Endothelial cell (in vitro differentiated cells): ENCODE measurements around the gene LIN54. TPM values are rescaled to one million over a fixed set of nuclear protein-coding genes. Genes with fewer than 3 reads are reported as not detected.
A peak's percentile ranks its signal among the peaks of the same experiment; 100 is the strongest.

Experiments
- DNase-seq: peaks from one replicate; pipeline ENCODE4 v3.0.0; 2021; ENCODE audit warnings: low spot score
- H3K27ac Mint-ChIP-seq: one replicate; pipeline ENCODE4 v1.8.0; 2021; ENCODE audit warnings: mixed read lengths, inconsistent platforms; ENCODE audit not compliant: unreplicated experiment
- H3K27me3 Mint-ChIP-seq: one replicate; pipeline ENCODE4 v1.8.0; 2021; ENCODE audit warnings: mild to moderate bottlenecking, moderate library complexity, mixed read lengths, inconsistent platforms; ENCODE audit not compliant: unreplicated experiment
- H3K36me3 Mint-ChIP-seq: one replicate; pipeline ENCODE4 v1.8.0; 2021; ENCODE audit warnings: mild to moderate bottlenecking, low read depth, mixed read lengths, inconsistent platforms; ENCODE audit not compliant: unreplicated experiment
- H3K4me1 Mint-ChIP-seq: one replicate; pipeline ENCODE4 v1.8.0; 2021; ENCODE audit warnings: mild to moderate bottlenecking, mixed read lengths, inconsistent platforms; ENCODE audit not compliant: unreplicated experiment
- H3K4me3 Mint-ChIP-seq: one replicate; pipeline ENCODE4 v1.8.0; 2021; ENCODE audit warnings: mild to moderate bottlenecking, mixed read lengths, inconsistent platforms; ENCODE audit not compliant: unreplicated experiment
- H3K9me3 Mint-ChIP-seq: one replicate; pipeline ENCODE4 v1.8.0; 2021; ENCODE audit warnings: mixed read lengths, inconsistent platforms; ENCODE audit not compliant: unreplicated experiment
- CTCF ChIP-seq: fragments of 200-600 bp; sonication (generic); IDR thresholded peaks from one replicate; pipeline ENCODE4 v1.5.0; 2021; ENCODE audit warnings: antibody characterized with exemption; ENCODE audit not compliant: unreplicated experiment
- total RNA-seq: library from RNA; stranded (reverse); fragmentation: NEBNext Ultra II Directional; extraction: Animal tissue kit (Norgen Biotek cat#: 25700); gene quantifications from one replicate; pipeline ENCODE4 v1.2.1, GENCODE V29; 2021; ENCODE audit not compliant: unreplicated experiment

Gene LIN54
- total RNA-seq, 1 donor from 2014 or later, result 10.9 TPM

GRCh38 chr4:83040269-83040668 is 29.6 kb upstream of the LIN54 start:
- Mint-ChIP-seq H3K27ac (no peak overlapping the region), H3K4me1 (peaks cover 4% of the 10 kb centered on the region), H3K36me3 (no peaks in the 10 kb centered on the region), H3K4me3 (no peak overlapping the region), H3K9me3 (no peaks in the 10 kb centered on the region), H3K27me3 (peaks cover 2% of the 10 kb centered on the region)
- no peak for DNase-seq
- peak; percentile 32 for TF ChIP-seq CTCF

GRCh38 chr4:83036991-83037665 is 26.5 kb upstream of the LIN54 start:
- peaks cover 7% of the 10 kb centered on the region for H3K4me1 Mint-ChIP-seq
- no peak for TF ChIP-seq CTCF
- H3K27me3 Mint-ChIP-seq, result peaks cover 2% of the 10 kb centered on the region
- no peak overlapping the region for H3K27ac Mint-ChIP-seq
- H3K4me3 Mint-ChIP-seq, result no peak overlapping the region
- DNase-seq, result no peak
- no peaks in the 10 kb centered on the region for H3K9me3 Mint-ChIP-seq
- no peaks in the 10 kb centered on the region for H3K36me3 Mint-ChIP-seq

GRCh38 chr4:83034630-83035494 is 24.2 kb upstream of the LIN54 start, which contains the start of gene COPS4:
COPS4 (plus strand) TSS chr4:83035183; CDS start chr4:83035225, 42 bp downstream.
- H3K4me1 Mint-ChIP-seq, result peaks cover 11% of the 10 kb centered on the region
- DNase-seq, result peak; percentile 89
- peak within 1 kb of the TSS; percentile 97 for H3K27ac Mint-ChIP-seq
- H3K9me3 Mint-ChIP-seq, result no peaks in the 10 kb centered on the region
- H3K27me3 Mint-ChIP-seq, result peaks cover 2% of the 10 kb centered on the region
- TF ChIP-seq CTCF, result peak; percentile 8
- H3K36me3 Mint-ChIP-seq, result no peaks in the 10 kb centered on the region
- H3K4me3 Mint-ChIP-seq, result peak within 1 kb of the TSS; percentile 95

GRCh38 chr4:83029688-83030087 is 19.1 kb upstream of the LIN54 start:
- no peak overlapping the region for H3K27ac Mint-ChIP-seq
- TF ChIP-seq CTCF, result no peak
- H3K9me3 Mint-ChIP-seq, result no peaks in the 10 kb centered on the region
- no peak for DNase-seq
- no peak overlapping the region for H3K4me3 Mint-ChIP-seq
- peaks cover 11% of the 10 kb centered on the region for H3K4me1 Mint-ChIP-seq
- no peaks in the 10 kb centered on the region for H3K36me3 Mint-ChIP-seq
- peaks cover 2% of the 10 kb centered on the region for H3K27me3 Mint-ChIP-seq

GRCh38 chr4:83028976-83029375 is 18.4 kb upstream of the LIN54 start:
- TF ChIP-seq CTCF, result no peak
- Mint-ChIP-seq H3K27ac (no peak overlapping the region), H3K27me3 (peaks cover 2% of the 10 kb centered on the region), H3K9me3 (no peaks in the 10 kb centered on the region), H3K36me3 (no peaks in the 10 kb centered on the region), H3K4me3 (no peak overlapping the region), H3K4me1 (peaks cover 11% of the 10 kb centered on the region)
- DNase-seq, result no peak
